ENCODE data around the gene CLEC16A. TPM values are rescaled to one million over a fixed set of nuclear protein-coding genes. Genes with fewer than 3 reads are reported as not detected.

Gene CLEC16A
- total RNA-seq, 4 donors from 2014 or later = 19.9 to 38.3 (median 35.0) TPM

GRCh38 chr16:10946308-10946707, 1.9 kb downstream of the CLEC16A start:
- no peaks in the 10 kb centered on the region for H3K9me3 ChIP-seq
- no peaks in the 10 kb centered on the region for H3K27me3 ChIP-seq
- TF ChIP-seq POLR2AphosphoS5 (IDR thresholded peaks at IDR 0.05) (no peak), EP300 (IDR thresholded peaks at IDR 0.05) (no peak), POLR2A (IDR thresholded peaks at IDR 0.05) (no peak)
- TF ChIP-seq, protein P1, sequence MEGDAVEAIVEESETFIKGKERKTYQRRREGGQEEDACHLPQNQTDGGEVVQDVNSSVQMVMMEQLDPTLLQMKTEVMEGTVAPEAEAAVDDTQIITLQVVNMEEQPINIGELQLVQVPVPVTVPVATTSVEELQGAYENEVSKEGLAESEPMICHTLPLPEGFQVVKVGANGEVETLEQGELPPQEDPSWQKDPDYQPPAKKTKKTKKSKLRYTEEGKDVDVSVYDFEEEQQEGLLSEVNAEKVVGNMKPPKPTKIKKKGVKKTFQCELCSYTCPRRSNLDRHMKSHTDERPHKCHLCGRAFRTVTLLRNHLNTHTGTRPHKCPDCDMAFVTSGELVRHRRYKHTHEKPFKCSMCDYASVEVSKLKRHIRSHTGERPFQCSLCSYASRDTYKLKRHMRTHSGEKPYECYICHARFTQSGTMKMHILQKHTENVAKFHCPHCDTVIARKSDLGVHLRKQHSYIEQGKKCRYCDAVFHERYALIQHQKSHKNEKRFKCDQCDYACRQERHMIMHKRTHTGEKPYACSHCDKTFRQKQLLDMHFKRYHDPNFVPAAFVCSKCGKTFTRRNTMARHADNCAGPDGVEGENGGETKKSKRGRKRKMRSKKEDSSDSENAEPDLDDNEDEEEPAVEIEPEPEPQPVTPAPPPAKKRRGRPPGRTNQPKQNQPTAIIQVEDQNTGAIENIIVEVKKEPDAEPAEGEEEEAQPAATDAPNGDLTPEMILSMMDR (IDR thresholded peaks at IDR 0.05) = no peak
- no peak overlapping the region for H3K27ac ChIP-seq
- WGBS, 2 donors (ENCODE audit: low coverage in 1 of 2) = 21 to 37% methylated on average over 4 to 5 of the region's 5 CpGs
- no peaks in the 10 kb centered on the region for H3K36me3 ChIP-seq
- no peak for ATAC-seq
- no peak overlapping the region for H3K4me3 ChIP-seq
- H3K4me1 ChIP-seq = peaks cover 4 to 56% (median 24%) of the 10 kb centered on the region in 3 donors

GRCh38 chr16:10947211-10947787, 2.9 kb downstream of the CLEC16A start:
- peaks cover 4 to 57% (median 24%) of the 10 kb centered on the region in 3 donors for H3K4me1 ChIP-seq
- no peaks in the 10 kb centered on the region for H3K27me3 ChIP-seq
- H3K4me3 ChIP-seq = no peak overlapping the region
- H3K36me3 ChIP-seq = no peaks in the 10 kb centered on the region
- no peaks in the 10 kb centered on the region for H3K9me3 ChIP-seq
- H3K27ac ChIP-seq = no peak overlapping the region
- no peak for TF ChIP-seq POLR2A (IDR thresholded peaks at IDR 0.05)
- TF ChIP-seq POLR2AphosphoS5 (IDR thresholded peaks at IDR 0.05) = no peak
- 75% methylated on average over 2 of the region's 10 CpGs; no CpG with 5 or more reads in 1 of the 2 donors for WGBS, 2 donors (ENCODE audit: low coverage in 1 of 2)
- no peak for ATAC-seq

- peaks cover 0 to 49% (median 14%) of the 10 kb centered on the region in 3 donors for H3K4me1 ChIP-seq
- no peak for ATAC-seq
- no peaks in the 10 kb centered on the region for H3K36me3 ChIP-seq
- H3K9me3 ChIP-seq = no peaks in the 10 kb centered on the region
- H3K4me3 ChIP-seq = no peak overlapping the region
- TF ChIP-seq, protein P1 (IDR thresholded peaks at IDR 0.05) = no peak
- TF ChIP-seq EP300 (IDR thresholded peaks at IDR 0.05) = no peak
- no peak for TF ChIP-seq POLR2A (IDR thresholded peaks at IDR 0.05)
- no peak for TF ChIP-seq POLR2AphosphoS5 (IDR thresholded peaks at IDR 0.05)
- 75 to 96% methylated on average over 4 to 7 of the region's 7 CpGs for WGBS, 2 donors (ENCODE audit: low coverage in 1 of 2)
- no peaks in the 10 kb centered on the region for H3K27me3 ChIP-seq
- no peak overlapping the region for H3K27ac ChIP-seq
Measured at GRCh38 chr16:10949424-10949970, 5.1 kb downstream of the CLEC16A start.

DNA sequence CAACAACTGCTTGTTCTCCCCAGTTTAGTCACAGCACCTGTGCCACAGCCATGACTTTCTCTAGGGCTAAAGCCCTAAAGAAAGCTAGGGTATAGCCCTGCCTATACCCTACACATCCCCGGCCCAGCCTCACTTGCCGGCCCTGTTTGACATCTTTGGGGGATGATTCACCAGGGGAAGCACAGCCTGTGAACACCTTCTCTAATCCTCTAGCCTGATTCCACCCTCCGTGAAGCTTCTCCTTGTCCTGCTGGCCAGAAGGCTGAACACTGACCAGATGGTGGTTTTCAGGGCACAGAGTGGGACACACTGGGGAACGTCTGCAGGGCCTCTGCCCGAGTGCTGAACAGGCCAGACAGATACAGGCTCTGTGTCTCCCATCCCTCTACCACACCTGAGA, 6.0 kb downstream of the CLEC16A start:
- 17 to 39% methylated on average over 2 to 3 of the region's 5 CpGs for WGBS, 2 donors (ENCODE audit: low coverage in 1 of 2)
- TF ChIP-seq POLR2AphosphoS5 (IDR thresholded peaks at IDR 0.05) (no peak), POLR2A (IDR thresholded peaks at IDR 0.05) (no peak), EP300 (IDR thresholded peaks at IDR 0.05) (no peak)
- TF ChIP-seq, protein P1 (IDR thresholded peaks at IDR 0.05) = no peak
- no peak for ATAC-seq
- no peak overlapping the region for H3K4me3 ChIP-seq
- no peaks in the 10 kb centered on the region for H3K36me3 ChIP-seq
- no peak overlapping the region for H3K27ac ChIP-seq
- H3K9me3 ChIP-seq = no peaks in the 10 kb centered on the region
- no peaks in the 10 kb centered on the region for H3K27me3 ChIP-seq
- H3K4me1 ChIP-seq = peaks cover 0 to 43% (median 11%) of the 10 kb centered on the region in 3 donors

GRCh38 chr16:10951026-10951425, 6.7 kb downstream of the CLEC16A start:
- no peaks in the 10 kb centered on the region for H3K9me3 ChIP-seq
- H3K36me3 ChIP-seq = no peaks in the 10 kb centered on the region
- no peak overlapping the region for H3K27ac ChIP-seq
- WGBS, 2 donors (ENCODE audit: low coverage in 1 of 2) = 33 to 52% methylated on average over 4 of the region's 4 CpGs
- no peak for ATAC-seq
- no peaks in the 10 kb centered on the region for H3K27me3 ChIP-seq
- TF ChIP-seq POLR2AphosphoS5 (IDR thresholded peaks at IDR 0.05) = no peak
- no peak for TF ChIP-seq EP300 (IDR thresholded peaks at IDR 0.05)
- TF ChIP-seq, protein P1 (IDR thresholded peaks at IDR 0.05) = no peak
- TF ChIP-seq POLR2A (IDR thresholded peaks at IDR 0.05) = no peak
- H3K4me3 ChIP-seq = no peak overlapping the region
- peaks cover 0 to 36% (median 4%) of the 10 kb centered on the region in 3 donors for H3K4me1 ChIP-seq

Measured in gastroesophageal sphincter (tissue), 4 donors.